ENCODE results near the gene PSG4.
"Not testable (repeated sequence)": the region's sequence is repeated elsewhere in the genome, so short reads cannot be mapped to it uniquely, and the experiment has no call there.

PSG4 gene

DNA sequence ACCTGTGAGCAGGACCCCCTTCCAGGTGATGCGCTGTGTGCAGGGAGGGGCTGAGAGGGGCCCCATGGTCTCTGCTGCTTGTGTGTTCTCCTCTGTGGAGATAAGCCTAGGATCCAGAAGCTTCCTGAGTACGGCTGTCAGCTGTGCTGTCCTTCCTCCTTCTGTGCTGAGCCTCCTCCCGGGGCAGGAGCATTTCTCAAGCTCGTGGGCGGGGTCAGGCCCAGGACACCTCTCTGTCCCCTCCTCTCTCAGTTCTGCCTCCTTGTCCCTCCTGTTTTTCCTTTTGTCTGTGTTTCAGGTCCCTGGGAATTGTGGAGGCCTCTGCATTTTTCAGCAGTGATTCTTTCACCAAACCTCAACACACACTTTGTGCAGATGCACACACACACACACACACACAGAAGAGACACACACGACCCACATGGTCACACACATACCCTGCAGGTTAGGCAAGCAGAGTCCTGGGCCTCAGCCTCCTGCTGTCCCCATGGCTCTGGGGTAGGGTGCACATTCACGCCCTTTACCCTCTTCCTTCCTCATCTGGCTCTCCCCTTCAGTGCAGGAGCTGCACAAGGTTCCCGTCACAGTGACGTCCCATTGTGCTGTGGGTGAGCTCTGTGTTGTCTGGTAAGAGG, at the start of gene PSG4:
Gene PSG4 (minus strand): TSS at position 168 of the 635 bp plus-strand sequence. CDS start 102 bp downstream, at position 66.
- DNase-seq = not testable (repeated sequence)

DNA sequence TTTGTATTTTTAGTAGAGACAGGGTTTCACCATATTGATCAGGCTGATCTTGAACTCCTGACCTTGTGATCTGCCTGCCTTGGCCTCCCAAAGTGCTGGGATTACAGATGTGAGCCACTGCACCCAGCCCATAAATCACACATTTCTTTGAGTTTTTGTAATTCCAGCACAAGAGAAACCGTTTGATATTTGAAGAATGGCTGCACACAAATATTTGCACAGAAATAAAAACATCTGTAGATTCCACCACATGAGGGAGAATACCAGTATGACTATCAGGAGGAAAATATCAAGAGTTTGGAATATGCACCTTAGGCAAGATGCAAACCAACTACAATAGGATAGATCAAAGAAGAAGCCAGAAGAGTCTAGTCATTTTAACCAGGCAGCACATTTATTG, 46.0 kb upstream of the PSG4 start:
- not testable (repeated sequence) for DNase-seq

DNA sequence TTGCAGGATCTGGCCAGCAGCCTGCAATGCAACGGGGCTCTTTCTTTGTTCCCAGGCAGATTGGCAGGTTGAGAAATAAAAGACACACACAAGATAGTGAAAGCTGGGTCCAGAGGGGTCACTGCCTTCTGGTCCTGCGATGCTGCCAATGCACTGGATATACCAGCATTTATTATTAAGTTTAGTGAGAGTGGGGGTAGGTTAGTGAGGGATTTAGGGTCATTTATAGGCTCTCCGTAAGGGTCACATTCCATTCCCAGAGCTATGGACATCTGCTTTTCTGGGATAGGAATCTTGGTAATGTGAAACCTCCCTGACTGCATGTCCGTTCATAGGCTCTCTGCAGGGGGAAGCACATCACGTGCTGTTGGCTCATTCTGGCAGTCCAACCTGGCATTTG, 44.9 kb upstream of the PSG4 start:
- DNase-seq = not testable (repeated sequence)

DNA sequence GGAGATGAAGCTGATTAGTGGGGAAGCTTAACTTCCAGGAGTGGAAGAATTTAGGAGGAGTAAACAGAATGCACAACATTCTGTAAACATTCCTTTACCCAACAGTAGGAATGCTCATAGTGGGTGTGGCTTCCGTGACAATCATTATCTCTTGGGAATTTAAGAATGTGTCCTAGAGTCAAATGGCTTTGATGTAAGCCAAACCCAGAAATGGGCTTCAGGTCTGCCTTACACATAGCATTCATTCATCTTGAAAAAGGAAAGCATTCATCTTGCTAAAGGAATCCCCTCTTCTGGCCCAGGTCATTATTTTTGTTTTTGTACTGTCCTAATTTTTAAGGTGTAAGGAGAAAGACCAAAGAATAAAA, 43.2 kb upstream of the PSG4 start:
- not testable (repeated sequence) for DNase-seq

DNA sequence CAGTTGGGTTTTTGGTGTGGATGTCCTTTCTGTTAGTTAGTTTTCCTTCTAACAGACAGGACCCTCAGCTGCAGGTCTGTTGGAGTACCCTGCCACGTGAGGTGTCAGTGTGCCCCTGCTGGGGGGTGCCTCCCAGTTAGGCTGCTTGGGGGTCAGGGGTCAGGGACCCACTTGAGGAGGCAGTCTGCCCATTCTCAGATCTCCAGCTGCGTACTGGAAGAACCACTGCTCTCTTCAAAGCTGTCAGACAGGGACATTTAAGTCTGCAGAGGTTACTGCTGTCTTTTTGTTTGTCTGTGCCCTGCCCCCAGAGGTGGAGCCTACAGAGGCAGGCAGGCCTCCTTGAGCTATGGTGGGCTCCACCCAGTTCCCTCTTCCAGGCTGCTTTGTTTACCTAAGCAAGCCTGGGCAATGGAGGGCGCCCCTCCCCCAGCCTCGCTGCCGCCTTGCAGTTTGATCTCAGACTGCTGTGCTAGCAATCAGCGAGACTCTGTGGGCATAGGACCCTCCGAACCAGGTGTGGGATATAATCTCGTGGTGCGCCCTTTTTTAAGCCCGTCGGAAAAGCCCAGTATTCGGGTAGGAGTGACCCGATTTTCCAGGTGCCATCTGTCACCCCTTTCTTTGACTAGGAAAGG, 41.9 kb upstream of the PSG4 start:
- not testable (repeated sequence) for DNase-seq

DNA sequence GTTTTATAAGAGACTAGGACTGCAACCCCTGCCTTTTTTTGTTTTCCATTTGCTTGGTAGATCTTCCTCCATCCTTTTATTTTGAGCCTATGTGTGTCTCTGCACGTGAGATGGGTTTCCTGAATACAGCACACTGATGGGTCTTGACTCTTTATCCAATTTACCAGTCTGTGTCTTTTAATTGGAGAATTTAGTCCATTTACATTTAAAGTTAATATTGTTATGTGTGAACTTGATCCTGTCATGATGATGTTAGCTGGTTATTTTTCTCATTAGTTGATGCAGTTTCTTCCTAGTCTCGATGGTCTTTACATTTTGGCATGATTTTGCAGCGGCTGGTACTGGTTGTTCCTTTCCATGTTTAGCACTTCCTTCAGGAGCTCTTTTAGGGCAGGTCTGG, 40.4 kb upstream of the PSG4 start:
- not testable (repeated sequence) for DNase-seq

DNA sequence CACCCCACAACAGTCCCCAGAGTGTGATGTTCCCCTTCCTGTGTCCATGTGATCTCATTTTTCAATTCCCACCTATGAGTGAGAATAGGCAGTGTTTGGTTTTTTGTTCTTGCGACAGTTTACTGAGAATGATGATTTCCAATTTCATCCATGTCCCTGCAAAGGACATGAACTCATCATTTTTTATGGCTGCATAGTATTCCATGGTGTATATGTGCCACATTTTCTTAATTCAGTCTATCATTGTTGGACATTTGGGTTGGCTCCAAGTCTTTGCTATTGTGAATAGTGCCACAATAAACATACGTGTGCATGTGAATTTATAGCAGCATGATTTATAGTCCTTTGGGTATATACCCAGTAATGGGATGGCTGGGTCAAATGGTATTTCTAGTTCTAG, 36.8 kb upstream of the PSG4 start:
- DNase-seq = not testable (repeated sequence)

DNA sequence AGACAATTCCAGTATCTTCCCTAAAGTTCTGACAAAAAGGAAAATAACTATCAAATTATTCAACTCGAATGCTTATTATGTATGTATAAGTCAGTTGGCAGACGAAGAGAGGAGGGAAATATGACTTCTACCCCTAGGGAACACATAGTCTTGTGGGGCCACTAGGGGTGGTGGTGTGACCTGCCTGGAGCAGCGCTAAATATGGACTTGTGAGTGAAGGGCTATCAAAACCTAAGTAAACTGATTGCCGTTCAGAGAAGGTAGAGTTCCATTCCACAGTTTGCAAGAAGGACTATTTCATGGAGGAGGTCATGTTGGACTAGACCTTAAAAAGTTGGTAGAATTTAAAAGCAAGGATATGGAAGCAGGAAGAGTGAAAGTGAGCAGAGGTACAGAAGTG, 32.8 kb upstream of the PSG4 start:
- not testable (repeated sequence) for DNase-seq

DNA sequence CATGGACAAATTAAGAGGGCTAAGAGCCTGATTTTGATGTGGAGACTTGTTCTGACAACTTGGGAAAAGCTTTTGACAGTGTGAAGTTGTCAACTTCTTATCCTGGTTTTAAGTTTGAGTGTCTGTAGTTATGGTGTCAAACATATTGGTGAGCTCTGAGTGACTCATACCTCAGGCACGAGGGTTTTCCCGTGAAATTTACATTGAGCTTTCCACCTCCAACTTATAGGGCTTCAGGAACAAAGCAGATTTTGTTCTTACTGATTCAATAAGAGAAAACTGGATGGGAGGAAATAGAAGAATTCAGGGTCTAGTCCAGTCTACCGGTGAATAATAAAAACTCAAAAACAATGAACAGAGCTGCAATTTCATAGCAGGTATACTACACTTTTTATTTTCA, 30.2 kb upstream of the PSG4 start:
- DNase-seq = peak; percentile 21

DNA sequence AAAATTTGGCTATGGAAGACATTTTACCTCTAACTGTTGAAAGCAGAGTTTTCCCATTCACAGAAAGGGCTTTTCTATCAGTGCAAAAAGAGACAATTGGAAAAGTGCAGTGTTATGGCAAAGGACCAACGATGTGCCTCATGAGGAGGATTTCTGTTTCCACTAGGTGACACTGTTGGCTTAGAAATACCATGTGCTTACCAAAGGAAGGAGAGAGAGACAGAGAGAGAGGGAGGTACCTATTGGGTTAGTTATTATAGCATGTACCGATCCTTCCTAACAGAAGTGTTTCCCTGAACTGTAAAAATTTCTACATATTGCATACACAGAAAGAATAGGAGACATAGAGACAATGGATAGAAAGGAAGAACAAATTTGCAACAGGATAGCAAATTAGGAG, 23.9 kb upstream of the PSG4 start:
- peak; percentile 8 for DNase-seq

DNA sequence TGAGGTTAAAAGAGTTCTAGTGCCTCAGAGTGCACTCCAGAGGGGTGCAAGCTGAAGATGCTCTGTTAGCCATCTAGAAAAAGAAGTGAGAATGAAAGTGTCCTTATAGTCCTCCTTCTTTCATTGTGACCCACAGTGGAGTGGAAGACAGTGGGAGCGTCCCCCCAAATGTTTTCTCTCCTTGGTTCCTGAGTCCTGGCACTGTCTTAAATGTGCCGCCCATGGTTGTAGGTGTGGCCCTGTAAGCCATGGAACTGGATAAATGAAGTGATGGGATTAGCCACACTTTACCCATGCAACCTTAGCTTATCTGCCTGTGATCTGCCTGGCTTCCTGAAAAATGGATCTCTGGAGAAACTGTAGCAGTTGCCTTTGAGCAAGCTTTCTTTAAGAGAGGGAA, 23.3 kb upstream of the PSG4 start:
- not testable (repeated sequence) for DNase-seq

DNA sequence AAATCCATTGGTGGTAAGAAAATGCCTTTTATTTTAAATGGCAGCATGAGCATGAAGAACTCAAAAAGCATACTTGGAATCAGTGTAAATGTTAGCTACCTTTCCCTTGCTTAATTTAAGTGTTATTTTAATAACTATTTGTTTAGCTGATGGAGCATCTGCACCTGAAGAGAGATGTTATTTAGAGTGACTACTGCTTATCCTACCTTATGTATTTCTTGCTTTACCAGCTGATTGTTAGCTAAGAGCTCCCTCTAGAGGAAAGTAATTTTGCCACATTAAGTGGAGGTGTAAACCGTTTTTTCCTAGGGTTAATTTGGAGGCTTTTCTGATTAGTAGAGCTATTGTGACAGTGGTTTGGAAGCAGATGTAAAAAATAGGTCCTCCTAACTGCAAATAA, 21.5 kb upstream of the PSG4 start:
- not testable (repeated sequence) for DNase-seq

DNA sequence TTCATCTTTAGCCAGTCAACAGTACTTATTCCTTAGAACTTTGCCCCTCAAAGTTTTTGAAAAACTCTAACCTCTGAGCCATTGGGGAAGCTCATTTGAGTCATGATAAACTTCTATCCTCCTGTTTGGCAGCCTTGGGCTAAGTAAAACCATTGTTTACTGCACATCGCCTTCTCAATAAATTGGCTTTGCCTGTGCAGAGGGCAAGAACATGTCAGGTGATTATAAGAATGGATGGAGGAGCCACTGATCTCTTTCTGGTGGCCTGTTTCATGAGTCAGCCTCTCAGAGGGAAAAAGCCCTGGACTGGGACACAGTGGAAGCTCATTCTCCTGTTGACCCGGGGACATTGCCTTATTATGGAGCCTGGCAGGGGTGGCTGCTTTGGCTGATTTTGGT, 19.4 kb upstream of the PSG4 start:
- no peak for DNase-seq

DNA sequence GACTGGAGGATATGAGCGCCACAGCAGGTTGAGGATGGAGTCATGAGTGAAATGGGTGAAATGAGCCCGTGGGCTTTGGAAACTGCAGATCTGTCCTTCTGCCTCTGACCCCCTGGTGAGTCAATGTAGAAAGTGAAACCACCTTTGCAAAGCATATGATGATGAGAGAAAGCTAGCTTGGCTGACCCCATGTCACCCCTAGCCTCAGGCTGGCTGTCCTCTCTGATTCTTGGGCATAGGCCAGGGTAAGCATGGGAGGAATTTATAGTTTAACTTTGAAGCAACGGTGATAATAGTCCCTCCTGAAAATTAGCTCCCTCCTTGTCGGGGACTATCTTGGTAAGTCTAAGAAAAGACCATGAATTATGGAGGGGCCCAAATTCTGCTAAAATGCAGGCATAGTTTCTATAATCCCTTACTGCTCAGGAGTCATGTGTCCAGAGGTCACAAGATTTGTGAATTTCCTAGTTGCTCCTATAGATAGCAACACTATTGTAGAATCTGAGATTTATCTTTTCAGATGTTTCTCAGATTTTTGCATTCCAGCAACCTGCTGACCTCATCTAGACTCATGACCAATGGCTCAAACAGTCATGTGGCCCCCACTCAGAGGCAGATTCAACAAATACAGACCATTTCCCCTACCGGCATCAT, 18.9 kb upstream of the PSG4 start:
- DNase-seq = peak; percentile 25

DNA sequence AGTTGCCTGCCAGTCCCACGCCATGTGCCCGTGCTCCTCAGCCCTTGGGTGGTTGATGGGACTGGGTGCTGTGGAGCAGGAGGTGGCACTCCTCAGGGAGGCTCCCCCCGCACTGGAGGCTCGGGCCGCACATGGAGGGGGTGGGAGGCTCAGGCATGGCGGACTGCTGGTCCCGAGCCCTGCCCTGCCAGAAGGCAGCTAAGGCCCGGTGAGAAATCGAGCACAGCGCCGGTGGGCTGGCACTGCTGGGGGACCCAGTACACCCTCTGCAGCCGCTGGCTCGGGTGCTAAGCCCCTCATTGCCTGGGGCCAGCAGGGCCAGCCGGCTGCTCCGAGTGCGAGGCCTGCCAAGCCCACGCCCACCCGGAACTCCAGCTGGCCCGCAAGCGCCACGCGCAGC, 16.5 kb upstream of the PSG4 start:
- DNase-seq = not testable (repeated sequence)

DNA sequence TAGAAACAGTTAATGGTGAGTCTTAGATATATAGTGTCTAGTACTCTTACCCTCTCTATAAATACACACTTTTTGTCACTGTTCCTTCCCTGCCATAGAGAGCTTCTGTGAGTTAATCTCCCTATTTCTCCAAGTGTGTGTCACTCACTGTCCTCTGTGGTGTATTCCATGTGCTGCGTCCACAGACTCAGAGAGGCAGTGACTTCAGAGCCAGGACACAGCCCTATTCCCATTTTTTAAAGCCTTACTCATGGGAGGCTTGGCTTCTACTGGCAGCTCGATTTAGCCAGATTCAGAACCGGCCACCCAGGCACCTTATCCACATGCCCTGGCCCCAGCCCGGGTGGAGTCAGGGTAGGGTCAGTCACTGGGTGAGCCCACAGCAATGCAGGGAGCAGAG, 13.7 kb upstream of the PSG4 start:
- not testable (repeated sequence) for DNase-seq

DNA sequence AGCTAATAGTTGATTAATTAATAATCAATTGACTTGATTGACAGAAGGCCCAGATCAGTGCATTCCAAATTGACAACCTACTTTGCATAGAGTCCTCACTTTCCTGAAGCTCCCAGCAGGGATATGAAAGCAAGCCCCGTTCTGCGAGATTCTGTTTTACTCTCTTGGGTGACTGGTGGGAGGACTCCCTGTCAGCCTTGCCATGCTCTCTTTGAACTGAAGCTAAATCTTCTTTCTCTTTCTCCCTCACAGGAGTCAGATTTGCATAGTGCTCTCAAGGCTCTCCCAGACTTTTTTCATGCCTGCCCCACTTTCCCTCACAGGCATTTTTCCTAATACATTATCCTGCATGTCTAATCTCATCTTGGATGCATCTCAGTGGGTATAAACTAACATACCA, 10.4 kb upstream of the PSG4 start:
- DNase-seq = not testable (repeated sequence)

DNA sequence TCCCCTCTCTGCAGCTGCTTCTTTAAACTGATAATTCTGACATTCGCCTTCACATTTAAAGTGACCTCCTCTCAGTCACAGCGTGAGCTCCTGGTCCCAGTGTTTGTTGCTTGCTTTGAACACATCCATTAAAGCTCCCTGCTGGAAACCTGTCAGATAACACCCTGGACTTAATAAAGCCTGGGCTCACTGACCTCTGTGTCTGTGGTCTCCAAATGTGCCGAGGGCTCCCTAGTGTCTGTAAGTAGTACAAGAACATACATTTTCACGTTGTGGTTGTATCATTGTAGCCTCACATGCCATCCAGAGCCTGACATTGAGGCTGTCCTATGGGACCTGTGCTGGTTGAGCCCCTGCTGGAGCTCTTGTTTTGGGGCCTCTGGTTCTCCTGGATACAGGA, 2.6 kb upstream of the PSG4 start:
- no peak for DNase-seq

DNA sequence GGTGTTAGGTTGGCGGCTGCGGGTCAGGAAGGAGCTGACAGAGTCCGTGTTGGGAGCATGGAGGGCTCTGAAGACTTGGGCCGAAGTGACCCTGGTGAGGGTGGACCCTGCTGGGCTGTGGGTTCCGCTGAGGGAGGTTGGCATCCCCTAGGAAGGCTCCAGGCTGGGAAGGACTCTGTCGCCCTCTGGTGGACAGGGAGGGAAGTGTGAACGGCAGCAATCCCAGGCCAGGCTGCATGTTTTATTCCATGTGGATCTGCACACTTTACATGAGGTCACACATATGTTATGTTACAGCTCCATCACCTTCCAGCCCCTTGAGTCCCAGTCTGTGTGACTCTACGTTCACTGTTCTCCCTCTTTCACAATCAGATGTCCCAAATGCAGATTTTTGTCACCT, 1.7 kb upstream of the PSG4 start:
- not testable (repeated sequence) for DNase-seq

DNA sequence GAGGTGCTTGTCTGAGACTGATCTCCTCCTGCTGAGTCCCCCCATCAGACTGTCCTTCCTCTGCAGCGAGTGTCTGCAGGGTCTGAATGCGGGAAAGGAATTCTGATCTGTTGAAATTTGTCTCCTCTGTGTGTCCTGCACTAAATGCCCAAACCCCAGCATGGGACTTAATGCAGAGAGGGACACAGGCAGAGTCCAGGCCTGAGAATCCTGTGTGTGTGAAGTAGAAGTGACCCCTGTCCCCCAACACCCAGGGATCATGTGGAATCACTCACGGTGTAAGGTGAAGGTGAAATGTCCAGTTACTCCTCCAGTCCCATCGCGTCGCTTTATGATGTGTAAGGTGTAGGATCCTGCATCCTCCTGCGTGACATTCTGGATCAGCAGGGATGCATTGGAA, 1.8 kb downstream of the PSG4 start:
- DNase-seq = not testable (repeated sequence)

DNA sequence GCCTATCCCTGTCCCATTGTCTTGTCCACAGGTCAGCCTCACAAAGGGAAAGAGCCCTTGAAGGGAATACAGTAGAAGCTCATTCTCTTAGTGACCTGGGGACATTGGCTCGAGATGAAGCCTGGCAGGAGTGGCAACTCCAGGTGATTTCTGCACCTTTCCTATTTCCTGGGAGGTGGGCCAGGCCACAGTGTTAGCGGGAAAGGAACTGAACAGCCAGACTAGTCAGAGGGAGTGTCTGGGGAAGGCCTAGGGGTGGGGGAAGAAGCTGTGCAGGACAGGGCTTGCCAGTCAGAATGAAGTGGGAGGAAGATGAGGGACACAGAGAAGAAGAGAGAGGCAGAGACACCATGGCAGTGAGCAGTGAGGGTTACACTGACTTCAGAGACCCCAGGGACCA, 3.5 kb downstream of the PSG4 start:
- DNase-seq = not testable (repeated sequence)

DNA sequence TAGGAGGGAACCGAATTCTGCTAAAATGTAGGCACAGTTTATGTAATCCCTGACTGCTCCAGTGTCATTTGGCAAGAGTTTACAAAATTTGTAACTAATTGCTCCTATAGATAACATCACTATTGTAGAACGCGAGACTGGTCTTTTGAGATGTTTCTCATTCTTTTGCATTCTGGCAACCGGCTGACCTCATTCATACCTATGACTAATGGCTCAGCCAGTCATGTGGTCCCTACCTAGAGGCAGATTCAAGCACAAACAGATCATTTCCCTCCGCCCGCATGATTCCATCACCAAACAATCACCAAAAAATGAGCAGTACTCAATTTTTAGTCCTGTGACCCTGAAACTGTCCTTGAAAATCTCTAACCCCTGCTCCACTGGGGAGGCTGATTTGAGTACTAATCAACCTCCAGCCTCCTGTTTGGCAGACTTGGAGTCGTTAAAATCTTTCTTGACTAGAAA, 4.1 kb downstream of the PSG4 start:
- peak; percentile 77 for DNase-seq

DNA sequence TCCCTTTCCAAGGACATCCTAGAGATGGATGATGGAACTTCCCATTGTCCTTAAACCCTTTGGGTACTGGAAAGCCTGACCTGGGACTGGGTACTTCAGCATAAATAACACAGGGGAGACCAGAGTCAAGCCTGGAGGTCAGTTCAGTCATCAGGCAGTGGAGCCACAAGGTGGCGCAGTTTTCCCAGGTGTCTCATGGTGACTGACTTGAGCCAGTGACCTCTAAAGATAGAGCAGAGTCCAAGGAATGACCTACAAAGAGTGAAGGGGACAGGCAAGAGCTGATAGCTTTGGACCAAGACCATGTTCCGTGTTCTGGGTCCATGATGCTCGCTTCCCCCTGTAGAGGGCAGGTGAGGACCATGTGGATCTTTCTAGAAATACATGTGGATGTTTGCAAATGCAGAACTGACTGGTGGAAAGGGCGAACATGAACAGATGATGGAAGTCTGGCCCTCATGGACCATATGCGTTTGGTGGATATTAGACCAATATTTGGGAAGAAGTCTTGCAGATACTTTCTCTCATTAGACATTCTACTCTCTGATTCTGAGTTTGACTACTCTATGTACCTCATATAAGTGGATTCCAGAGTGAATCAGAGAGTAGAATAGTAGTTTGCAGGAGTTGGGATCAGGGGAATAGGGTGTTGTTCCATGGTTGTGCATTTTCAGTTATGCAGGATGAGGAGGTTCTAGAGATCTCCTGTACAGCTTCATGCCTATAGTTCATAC, 6.6 kb downstream of the PSG4 start:
- not testable (repeated sequence) for DNase-seq

Measured in HCEC 1CT (cell line).